K562 (cell line): ENCODE measurements around the gene PFKL. TPM values are rescaled to one million over a fixed set of nuclear protein-coding genes. Genes with fewer than 3 reads are reported as not detected.

Source experiments
- ATAC-seq: fragments of 200-7000 bp; cut with Tn5 transposase; 3 replicates; pipeline ENCODE4 v1.9.1; 2020; ENCODE audit warnings: moderate library complexity
- BruUV-seq: library from RNA; stranded (reverse); fragments of 400-500 nt; replicated peaks from 2 replicates; lab custom pipeline; 2021; lab: Mats Ljungman, UMichigan
- CTCF ChIA-PET: fragments of 300-600 bp; formaldehyde crosslinking; extraction: SDS; loops from one replicate; lab custom pipeline; 2021; ENCODE audit warnings: low intra/inter-chr PET ratio; lab: Yijun Ruan, JAX
- POLR2A ChIA-PET: fragments of 300-600, 350-650 bp; sonication (Branson Sonifier 250); formaldehyde crosslinking; extraction: SDS; loops from one replicate; lab custom pipeline; 2021; ENCODE audit warnings: antibody characterized with exemption, inconsistent platforms; lab: Yijun Ruan, JAX
- DNase-seq, 4 experiments: peaks; one replicate each; pipeline versions ENCODE4 v3.0.0 to v3.0.0-alpha.2; 2011 to 2018; ENCODE audit warnings: low spot score in 3 of 4, mixed read lengths in 3 of 4; ENCODE audit errors: extremely low read depth in 1 of 4
- FAIRE-seq: peaks from 2 replicates; lab custom pipeline; 2011; peaks lifted over from hg19 to GRCh38; lab: Jason Lieb, UNC
- H2AFZ ChIP-seq: 2 replicates; pipeline ENCODE4 v1.6.0; 2011; ENCODE audit warnings: low read depth, low read length, control low read depth, inconsistent platforms
- H3K27ac ChIP-seq: fragments of 200-600 bp; 3 replicates; pipeline ENCODE4 v1.8.0; 2011; ENCODE audit warnings: low read depth, mild to moderate bottlenecking, control low read depth, inconsistent platforms, low read length, moderate library complexity, mixed read lengths; ENCODE audit errors: extremely low read depth
- H3K27me3 ChIP-seq, 2 experiments: fragments of 300-600 bp in 1 of 2; 2 replicates in 1 of 2; 3 replicates in 1 of 2; pipeline versions ENCODE4 v1.6.0 to v1.8.0; 2011; ENCODE audit warnings: inconsistent platforms in 2 of 2, low read length in 2 of 2, mild to moderate bottlenecking in 1 of 2, mixed read lengths in 1 of 2, moderate library complexity in 1 of 2; ENCODE audit not compliant: control insufficient read depth in 2 of 2, insufficient read depth in 2 of 2
- H3K36me3 ChIP-seq: fragments of 300-600 bp; 3 replicates; pipeline ENCODE4 v1.8.0; 2011; ENCODE audit warnings: mild to moderate bottlenecking, low read length, inconsistent platforms; ENCODE audit not compliant: control insufficient read depth, insufficient read depth
- H3K4me1 ChIP-seq, 2 experiments: fragments of 200-600 bp in 1 of 2; replicated peaks in 1 of 2; 2 replicates in 1 of 2; 3 replicates in 1 of 2; pipeline versions ENCODE4 v1.5.1 to v1.8.0; 2011; ENCODE audit warnings: inconsistent platforms in 2 of 2, low read length in 2 of 2, mild to moderate bottlenecking in 1 of 2, mixed read lengths in 1 of 2, moderate library complexity in 1 of 2; ENCODE audit not compliant: control insufficient read depth in 2 of 2, insufficient read depth in 2 of 2
- H3K4me2 ChIP-seq: 2 replicates; pipeline ENCODE4 v1.6.1; 2011; ENCODE audit warnings: low read length, control low read depth, inconsistent platforms, mixed read lengths; ENCODE audit not compliant: insufficient read depth
- H3K4me3 ChIP-seq: fragments of 200-600 bp; sonication (generic), shearing (Covaris generic); 2 replicates; pipeline ENCODE4 v1.5.1; 2016; ENCODE audit warnings: control low read depth, inconsistent platforms
- H3K79me2 ChIP-seq: fragments of 200-600 bp; 3 replicates; pipeline ENCODE4 v1.8.0; 2011; ENCODE audit warnings: low read length, inconsistent platforms; ENCODE audit not compliant: control insufficient read depth, insufficient read depth
- H3K9ac ChIP-seq, 2 experiments: 2 replicates each; pipeline versions ENCODE4 v1.6.0 to v1.6.1; 2011; ENCODE audit warnings: low read depth in 2 of 2, low read length in 2 of 2, control low read depth in 1 of 2, inconsistent platforms in 1 of 2, mild to moderate bottlenecking in 1 of 2, mixed read lengths in 1 of 2; ENCODE audit not compliant: insufficient read depth in 1 of 2
- H3K9me1 ChIP-seq: one replicate; pipeline ENCODE4 v1.6.0; 2011; ENCODE audit warnings: inconsistent platforms, mild to moderate bottlenecking, low read length, moderate library complexity; ENCODE audit not compliant: control insufficient read depth, insufficient read depth
- H3K9me3 ChIP-seq: replicated peaks from 2 replicates; pipeline ENCODE4 v1.5.1; 2011; ENCODE audit warnings: low read depth, low read length, inconsistent platforms; ENCODE audit not compliant: control insufficient read depth, insufficient read depth
- H4K20me1 ChIP-seq: replicated peaks from 2 replicates; pipeline ENCODE4 v1.6.1; 2011; ENCODE audit warnings: low read length, inconsistent platforms, mixed read lengths; ENCODE audit not compliant: control insufficient read depth, insufficient read depth
- HMGN3 ChIP-seq: IDR thresholded peaks from 2 replicates; pipeline ENCODE4 v1.6.1; 2011; ENCODE audit warnings: borderline replicate concordance, low read depth, mild to moderate bottlenecking, mixed read lengths, low read length; ENCODE audit not compliant: insufficient read length; ENCODE audit errors: extremely low read depth
- NR2F6 ChIP-seq: fragments of 450-650 bp; formaldehyde crosslinking; IDR thresholded peaks from 2 replicates; pipeline ENCODE4 v1.4.0; 2020; ENCODE audit warnings: mild to moderate bottlenecking
- POLR2G ChIP-seq: fragments of 200-400 bp; formaldehyde crosslinking; IDR thresholded peaks from 2 replicates; pipeline ENCODE4 v1.6.1; 2017; ENCODE audit warnings: low read depth, mild to moderate bottlenecking, antibody characterized with exemption, low read length, moderate library complexity
- SRSF3 ChIP-seq: fragments of 200-400 bp; formaldehyde crosslinking; IDR thresholded peaks from 2 replicates; pipeline ENCODE4 v1.6.1; 2016; ENCODE audit warnings: mild to moderate bottlenecking, low read length, moderate library complexity; ENCODE audit not compliant: insufficient read depth
- WGBS: fragments of 100-300 bp; shearing (Covaris generic); methylation state at CpG from one replicate; pipeline ENCODE4 v1.1.6; 2016; ENCODE audit warnings: low coverage, mixed read lengths; ENCODE audit not compliant: insufficient coverage; ENCODE audit errors: missing lambda C conversion rate; 5-methylcytosine and 5-hydroxymethylcytosine counted together
- in situ Hi-C: fragments of 300-500 bp; cut with MboI; formaldehyde crosslinking; loops from 4 replicates; pipeline ENCODE4 v1.15.0; 2018; ENCODE audit warnings: inconsistent platforms, mixed read lengths
- intact Hi-C: fragments of 100-400 bp; cut with micrococcal nuclease; formaldehyde crosslinking; loops from 2 replicates; pipeline ENCODE4 v1.14.2; 2022
- polyA plus RNA-seq, 8 experiments: library from polyadenylated mRNA; depleted of rRNA in 4 of 8; stranded (reverse) in 5 of 8; unstranded in 3 of 8; fragments of >200 nt; fragmentation: Nextera tagmentation in 2 of 8; fragmentation: Illumina TruSeq in 1 of 8; extraction: Ambion mirVana in 2 of 8; extraction: Trizol in 1 of 8; gene quantifications; 2 replicates each; pipeline versions ENCODE4 v1.2.1 to v1.2.3, GENCODE V29; 2011 to 2014; ENCODE audit warnings: inconsistent platforms in 1 of 8, missing spikeins in 1 of 8
- total RNA-seq, 7 experiments: library from RNA; depleted of rRNA in 6 of 7; stranded (reverse); fragments of >200 nt in 6 of 7; fragmentation: Illumina TruSeq in 2 of 7; extraction: Trizol in 2 of 7; gene quantifications; 2 replicates each; pipeline versions ENCODE4 v1.2.1 to v1.2.3, GENCODE V29; 2011 to 2021; ENCODE audit warnings: low replicate concordance in 1 of 7

Gene PFKL
- total and polyA plus RNA-seq, 9 of the 15 experiments (the other 6 are each of a cell fraction or from before 2014, with no cell fraction given): 1.1 to 124 (median 45.6) TPM

- FAIRE-seq (no peak), DNase-seq (no peak), ATAC-seq (no peak)
- no peak overlapping the region for H3K4me3 ChIP-seq
- in situ Hi-C loops (no loop called here), intact Hi-C loops (no loop called here)
- H3K4me1 ChIP-seq: peaks cover 0 to 29% of the 10 kb centered on the region in 2 experiments; a peak in 1 of 5 replicates
- no peaks in the 10 kb centered on the region for H3K27me3 ChIP-seq
- no peaks in the 10 kb centered on the region for H4K20me1 ChIP-seq
- H3K79me2 ChIP-seq: no peaks in the 10 kb centered on the region
- H3K9me3 ChIP-seq: no peaks in the 10 kb centered on the region
- WGBS: 91% methylated on average over 19 of the region's 19 CpGs
- no peaks in the 10 kb centered on the region for H3K9me1 ChIP-seq
- H3K27ac ChIP-seq: no peak overlapping the region
- BruUV-seq: no TSS peak
- H3K36me3 ChIP-seq: peaks cover 76% of the 10 kb centered on the region; the same call in 2 of the 3 replicates
- CTCF ChIA-PET: no interaction called here
- H2AFZ ChIP-seq: no peak overlapping the region
- TF ChIP-seq POLR2G (0 out of 2 replicates have a peak, but pooled peaks have one; percentile 31), SRSF3 (no peak)
- H3K9ac ChIP-seq: peak overlapping the region in 1 of 2 experiments; percentile 52; a peak in 1 of 4 replicates
- POLR2A ChIA-PET: no interaction called here
- H3K4me2 ChIP-seq: no peak overlapping the region
These were observed 17.5 kb downstream of the PFKL start for GRCh38 chr21:44317241-44317782.

- no peak for ATAC-seq
- no peak for DNase-seq
- no peak overlapping the region for H3K4me2 ChIP-seq
- no peaks in the 10 kb centered on the region for H3K9me3 ChIP-seq
- intact Hi-C loops: no loop called here
- FAIRE-seq: no peak
- no peak overlapping the region for H3K4me3 ChIP-seq
- TF ChIP-seq NR2F6 (CRISPR knock-in tag) (no peak), HMGN3 (peak; percentile 46)
- peaks cover 76% of the 10 kb centered on the region; the same call in 2 of the 3 replicates for H3K36me3 ChIP-seq
- BruUV-seq: no TSS peak
- no peak overlapping the region for H3K27ac ChIP-seq
- H3K9ac ChIP-seq: peak overlapping the region in 1 of 2 experiments; percentile 45; a peak in 1 of 4 replicates
- H2AFZ ChIP-seq: no peak overlapping the region
- WGBS: 97% methylated on average over 22 of the region's 22 CpGs
- POLR2A ChIA-PET: no interaction called here
- no peaks in the 10 kb centered on the region for H3K79me2 ChIP-seq
- no peaks in the 10 kb centered on the region for H3K9me1 ChIP-seq
- no peaks in the 10 kb centered on the region for H3K27me3 ChIP-seq
- no peaks in the 10 kb centered on the region for H4K20me1 ChIP-seq
- peaks cover 0 to 30% of the 10 kb centered on the region in 2 experiments; a peak in 1 of 5 replicates for H3K4me1 ChIP-seq
- CTCF ChIA-PET: no interaction called here
- in situ Hi-C loops: no loop called here
These were observed 18.0 kb downstream of the PFKL start for GRCh38 chr21:44317871-44318270.
